ENCODE data around the gene ACER3. TPM values are rescaled to one million over a fixed set of nuclear protein-coding genes. Genes with fewer than 3 reads are reported as not detected.

The ACER3 gene
- total RNA-seq, 2 donors from 2014 or later = 18.5 to 23.2 TPM

DNA sequence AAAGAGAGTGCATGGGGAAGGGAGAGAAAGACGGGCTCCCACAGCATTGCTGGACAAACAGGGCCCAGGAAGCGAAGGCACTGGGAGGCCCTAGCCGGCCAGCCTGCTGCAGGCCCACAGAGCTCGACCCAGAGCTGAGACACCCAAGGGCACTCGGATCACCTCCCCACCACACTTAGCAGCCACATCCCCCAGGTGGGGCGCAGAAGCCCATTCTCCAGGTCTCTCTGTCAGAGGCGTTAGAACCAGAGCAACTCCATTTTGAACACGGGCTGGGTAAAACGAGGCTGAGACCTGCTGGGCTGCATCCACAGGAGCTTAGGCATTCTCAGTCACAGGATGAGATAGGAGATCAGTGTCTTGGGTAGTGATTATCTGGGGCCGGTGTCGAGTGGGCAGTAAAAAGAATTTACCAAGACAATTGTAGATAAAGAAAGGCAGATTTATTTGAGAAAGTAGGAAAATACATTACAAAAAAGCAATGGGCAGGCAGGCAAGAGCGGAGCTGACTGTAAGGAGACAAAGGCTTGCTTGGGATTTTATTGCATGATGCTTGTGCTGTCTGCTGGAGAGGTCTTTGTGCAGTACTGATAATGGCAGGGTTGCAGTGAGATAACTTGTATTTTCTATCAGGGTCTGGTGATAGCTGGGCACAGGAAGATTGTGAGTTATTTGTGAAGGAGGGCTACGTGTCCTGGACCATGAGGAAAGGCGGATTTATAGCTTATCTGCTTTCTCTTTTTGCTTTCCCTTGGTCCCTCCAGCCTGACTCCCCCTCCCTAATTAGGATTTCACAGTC is 192.7 kb downstream of the ACER3 start:
- peak; percentile 27 for DNase-seq
- Mint-ChIP-seq H3K4me1 (no peaks in the 10 kb centered on the region), H3K4me3 (no peak overlapping the region), H3K27ac (no peak overlapping the region), H3K36me3 (ENCODE audit: low read depth) (no peaks in the 10 kb centered on the region), H3K9me3 (peaks cover 27% of the 10 kb centered on the region), H3K27me3 (ENCODE audit: insufficient read depth) (peaks cover 12% of the 10 kb centered on the region)
- H3K4me3 ChIP-seq (ENCODE audit: low read length) = no peak overlapping the region
- no peak overlapping the region for H3K9ac ChIP-seq (ENCODE audit: extremely low read depth, low read length, poor library complexity, severe bottlenecking)
- TF ChIP-seq, protein P1, sequence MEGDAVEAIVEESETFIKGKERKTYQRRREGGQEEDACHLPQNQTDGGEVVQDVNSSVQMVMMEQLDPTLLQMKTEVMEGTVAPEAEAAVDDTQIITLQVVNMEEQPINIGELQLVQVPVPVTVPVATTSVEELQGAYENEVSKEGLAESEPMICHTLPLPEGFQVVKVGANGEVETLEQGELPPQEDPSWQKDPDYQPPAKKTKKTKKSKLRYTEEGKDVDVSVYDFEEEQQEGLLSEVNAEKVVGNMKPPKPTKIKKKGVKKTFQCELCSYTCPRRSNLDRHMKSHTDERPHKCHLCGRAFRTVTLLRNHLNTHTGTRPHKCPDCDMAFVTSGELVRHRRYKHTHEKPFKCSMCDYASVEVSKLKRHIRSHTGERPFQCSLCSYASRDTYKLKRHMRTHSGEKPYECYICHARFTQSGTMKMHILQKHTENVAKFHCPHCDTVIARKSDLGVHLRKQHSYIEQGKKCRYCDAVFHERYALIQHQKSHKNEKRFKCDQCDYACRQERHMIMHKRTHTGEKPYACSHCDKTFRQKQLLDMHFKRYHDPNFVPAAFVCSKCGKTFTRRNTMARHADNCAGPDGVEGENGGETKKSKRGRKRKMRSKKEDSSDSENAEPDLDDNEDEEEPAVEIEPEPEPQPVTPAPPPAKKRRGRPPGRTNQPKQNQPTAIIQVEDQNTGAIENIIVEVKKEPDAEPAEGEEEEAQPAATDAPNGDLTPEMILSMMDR (conservative IDR thresholded peaks at IDR 0.05) = no peak
- no peaks in the 10 kb centered on the region for H3K36me3 ChIP-seq (ENCODE audit: control insufficient read depth, insufficient read depth, low read length)
- peaks cover 16% of the 10 kb centered on the region for H3K9me3 ChIP-seq (ENCODE audit: control insufficient read depth, low read length)
- H3K27me3 ChIP-seq (ENCODE audit: control insufficient read depth, insufficient read depth, low read length, poor library complexity, severe bottlenecking) = no peaks in the 10 kb centered on the region
- WGBS, 2 experiments (ENCODE audit: insufficient coverage in 1 of 2, insufficient read length in 1 of 2) = 78 to 86% methylated on average over 10 to 14 of the region's 14 CpGs
- H3K27ac ChIP-seq (ENCODE audit: low read depth, low read length) = no peak overlapping the region
- H3K4me1 ChIP-seq (ENCODE audit: control insufficient read depth, insufficient read depth, low read length) = no peaks in the 10 kb centered on the region

- H3K4me1 ChIP-seq (ENCODE audit: control insufficient read depth, insufficient read depth, low read length) = no peaks in the 10 kb centered on the region
- Mint-ChIP-seq H3K4me1 (no peaks in the 10 kb centered on the region), H3K4me3 (no peak overlapping the region), H3K27ac (no peak overlapping the region), H3K27me3 (ENCODE audit: insufficient read depth) (peaks cover 12% of the 10 kb centered on the region), H3K9me3 (peaks cover 27% of the 10 kb centered on the region), H3K36me3 (ENCODE audit: low read depth) (no peaks in the 10 kb centered on the region)
- TF ChIP-seq, protein P1 (conservative IDR thresholded peaks at IDR 0.05) = no peak
- no peak overlapping the region for H3K9ac ChIP-seq (ENCODE audit: extremely low read depth, low read length, poor library complexity, severe bottlenecking)
- no peak overlapping the region for H3K27ac ChIP-seq (ENCODE audit: low read depth, low read length)
- H3K4me3 ChIP-seq (ENCODE audit: low read length) = no peak overlapping the region
- H3K9me3 ChIP-seq (ENCODE audit: control insufficient read depth, low read length) = peaks cover 16% of the 10 kb centered on the region
- 79 to 100% methylated on average over 1 of the region's 1 CpG for WGBS, 2 experiments (ENCODE audit: insufficient coverage in 1 of 2, insufficient read length in 1 of 2)
- no peaks in the 10 kb centered on the region for H3K27me3 ChIP-seq (ENCODE audit: control insufficient read depth, insufficient read depth, low read length, poor library complexity, severe bottlenecking)
- no peak for DNase-seq
- H3K36me3 ChIP-seq (ENCODE audit: control insufficient read depth, insufficient read depth, low read length) = no peaks in the 10 kb centered on the region
These were observed 193.4 kb downstream of the ACER3 start for GRCh38 chr11:77054084-77054483.

GRCh38 chr11:77055101-77055561 is 194.4 kb downstream of the ACER3 start:
- DNase-seq = peak; percentile 17
- Mint-ChIP-seq H3K27me3 (ENCODE audit: insufficient read depth) (peaks cover 18% of the 10 kb centered on the region), H3K36me3 (ENCODE audit: low read depth) (no peaks in the 10 kb centered on the region), H3K4me3 (no peak overlapping the region), H3K9me3 (peaks cover 27% of the 10 kb centered on the region), H3K27ac (no peak overlapping the region), H3K4me1 (no peaks in the 10 kb centered on the region)
- Histone ChIP-seq H3K36me3 (ENCODE audit: control insufficient read depth, insufficient read depth, low read length) (no peaks in the 10 kb centered on the region), H3K4me1 (ENCODE audit: control insufficient read depth, insufficient read depth, low read length) (no peaks in the 10 kb centered on the region), H3K9ac (ENCODE audit: extremely low read depth, low read length, poor library complexity, severe bottlenecking) (no peak overlapping the region), H3K27ac (ENCODE audit: low read depth, low read length) (no peak overlapping the region), H3K27me3 (ENCODE audit: control insufficient read depth, insufficient read depth, low read length, poor library complexity, severe bottlenecking) (no peaks in the 10 kb centered on the region), H3K9me3 (ENCODE audit: control insufficient read depth, low read length) (peaks cover 16% of the 10 kb centered on the region), H3K4me3 (ENCODE audit: low read length) (no peak overlapping the region)
- TF ChIP-seq, protein P1 (conservative IDR thresholded peaks at IDR 0.05) = no peak
- WGBS, 2 experiments (ENCODE audit: insufficient coverage in 1 of 2, insufficient read length in 1 of 2) = 63 to 97% methylated on average over 1 to 2 of the region's 2 CpGs

Data from endodermal cell (in vitro differentiated cells).